Measurements from ENCODE around the gene LMX1B. TPM values are rescaled to one million over a fixed set of nuclear protein-coding genes. Genes with fewer than 3 reads are reported as not detected.

Gene LMX1B
- total RNA-seq, 1 donor from 2014 or later, result 0.21 TPM

- Histone ChIP-seq H3K9me3 (no peaks in the 10 kb centered on the region), H3K36me3 (no peaks in the 10 kb centered on the region), H3K4me3 (no peak overlapping the region), H3K27ac (no peak overlapping the region), H3K4me1 (peaks cover 8% of the 10 kb centered on the region), H3K27me3 (ENCODE audit: low read depth) (peaks cover 36% of the 10 kb centered on the region)
- ATAC-seq, result no peak
- intact Hi-C loops (cut with DNase I), result no loop called here
- no peak for DNase-seq
- no peak for TF ChIP-seq CTCF (IDR thresholded peaks at IDR 0.05)
Measured at GRCh38 chr9:126605792-126606482, 7.8 kb upstream of the LMX1B start.

GRCh38 chr9:126606483-126606870 lies 7.3 kb upstream of the LMX1B start:
- Histone ChIP-seq H3K27ac (no peak overlapping the region), H3K4me3 (no peak overlapping the region), H3K4me1 (peaks cover 13% of the 10 kb centered on the region), H3K27me3 (ENCODE audit: low read depth) (peaks cover 40% of the 10 kb centered on the region), H3K9me3 (no peaks in the 10 kb centered on the region), H3K36me3 (no peaks in the 10 kb centered on the region)
- ATAC-seq (no peak), DNase-seq (no peak)
- no peak for TF ChIP-seq CTCF (IDR thresholded peaks at IDR 0.05)
- intact Hi-C loops (cut with DNase I), result no loop called here

- TF ChIP-seq CTCF (IDR thresholded peaks at IDR 0.05), result no peak
- H3K4me1 ChIP-seq, result peaks cover 19% of the 10 kb centered on the region
- no peak overlapping the region for H3K4me3 ChIP-seq
- H3K9me3 ChIP-seq, result no peaks in the 10 kb centered on the region
- H3K27me3 ChIP-seq (ENCODE audit: low read depth), result peaks cover 46% of the 10 kb centered on the region
- no peaks in the 10 kb centered on the region for H3K36me3 ChIP-seq
- ATAC-seq, result no peak
- no peak overlapping the region for H3K27ac ChIP-seq
- intact Hi-C loops (cut with DNase I), result no loop called here
- DNase-seq, result no peak
Measured at GRCh38 chr9:126607086-126607485, 6.6 kb upstream of the LMX1B start.

- intact Hi-C loops (cut with DNase I), result no loop called here
- Histone ChIP-seq H3K4me1 (peaks cover 24% of the 10 kb centered on the region), H3K4me3 (no peak overlapping the region), H3K36me3 (no peaks in the 10 kb centered on the region), H3K27ac (no peak overlapping the region), H3K9me3 (no peaks in the 10 kb centered on the region), H3K27me3 (ENCODE audit: low read depth) (peaks cover 53% of the 10 kb centered on the region)
- no peak for TF ChIP-seq CTCF (IDR thresholded peaks at IDR 0.05)
- no peak for DNase-seq
- ATAC-seq, result no peak
Measured at GRCh38 chr9:126607731-126608130, 6.0 kb upstream of the LMX1B start.

GRCh38 chr9:126608551-126608950 lies 5.2 kb upstream of the LMX1B start:
- DNase-seq (no peak), ATAC-seq (no peak)
- Histone ChIP-seq H3K9me3 (no peaks in the 10 kb centered on the region), H3K4me1 (peaks cover 32% of the 10 kb centered on the region), H3K27me3 (ENCODE audit: low read depth) (peaks cover 60% of the 10 kb centered on the region), H3K27ac (no peak overlapping the region), H3K36me3 (no peaks in the 10 kb centered on the region), H3K4me3 (no peak overlapping the region)
- intact Hi-C loops (cut with DNase I), result no loop called here
- no peak for TF ChIP-seq CTCF (IDR thresholded peaks at IDR 0.05)
